GM12878 (cell line): ENCODE measurements around the gene C1QTNF3. TPM values are rescaled to one million over a fixed set of nuclear protein-coding genes. Genes with fewer than 3 reads are reported as not detected.

Source experiments
- CBFB ChIP-seq: IDR thresholded peaks from 2 replicates; pipeline ENCODE4 v1.6.1; 2016; ENCODE audit warnings: antibody characterized with exemption, low read depth
- CEBPZ ChIP-seq: fragments of 150-350 bp; IDR thresholded peaks from 2 replicates; pipeline ENCODE4 v1.6.1; 2016; ENCODE audit warnings: low read depth, low read length
- E2F8 ChIP-seq: fragments of 450-650 bp; IDR thresholded peaks from 2 replicates; pipeline ENCODE4 v1.6.1; 2018; ENCODE audit warnings: mild to moderate bottlenecking, low read depth, moderate library complexity; ENCODE audit not compliant: partially characterized antibody
- EED ChIP-seq: sonication (generic); IDR thresholded peaks from 2 replicates; pipeline ENCODE4 v1.6.1; 2016; ENCODE audit warnings: antibody characterized with exemption, low read depth
- FOXK2 ChIP-seq: fragments of 450-650 bp; IDR thresholded peaks from 2 replicates; pipeline ENCODE4 v1.6.1; 2017; ENCODE audit warnings: mild to moderate bottlenecking, moderate library complexity
- HSF1 ChIP-seq: fragments of 150-350 bp; IDR thresholded peaks from 2 replicates; pipeline ENCODE4 v1.6.1; 2014; ENCODE audit warnings: mild to moderate bottlenecking, low read depth, low read length
- MYB ChIP-seq: fragments of 150-350 bp; IDR thresholded peaks from 2 replicates; pipeline ENCODE4 v1.6.1; 2014; ENCODE audit warnings: mild to moderate bottlenecking, low read depth, low read length, borderline replicate concordance
- RBBP5 ChIP-seq: fragments of 200-600 bp; sonication (generic); conservative IDR thresholded peaks from 2 replicates; pipeline ENCODE4 v1.6.1; 2016
- TCF7 ChIP-seq: IDR thresholded peaks from 2 replicates; pipeline ENCODE4 v1.6.1; 2014; ENCODE audit warnings: antibody characterized with exemption, borderline replicate concordance
- ZNF622 ChIP-seq: fragments of 450-650 bp; IDR thresholded peaks from 2 replicates; pipeline ENCODE4 v1.6.1; 2017; ENCODE audit warnings: mild to moderate bottlenecking, inconsistent platforms
- polyA plus RNA-seq, 11 experiments: library from polyadenylated mRNA; depleted of rRNA in 4 of 11; unstranded in 6 of 11; stranded (reverse) in 5 of 11; fragments of >200 nt; fragmentation: Nextera tagmentation in 4 of 11; fragmentation: Illumina TruSeq in 1 of 11; extraction: Ambion mirVana in 4 of 11; extraction: Trizol in 1 of 11; gene quantifications; 1 replicate in 1 of 11; 2 replicates in 10 of 11; pipeline versions ENCODE4 v1.2.1 to v1.2.3, GENCODE V29; 2011 to 2016; ENCODE audit warnings: inconsistent platforms in 2 of 11, missing spikeins in 2 of 11, low read depth in 1 of 11
- total RNA-seq, 4 experiments: library from RNA; depleted of rRNA in 3 of 4; stranded (reverse); fragments of >200 nt in 3 of 4; fragmentation: Illumina TruSeq in 1 of 4; extraction: Trizol in 1 of 4; gene quantifications; 2 replicates each; pipeline versions ENCODE4 v1.2.1 to v1.2.3, GENCODE V29; 2013 to 2021

The C1QTNF3 gene
- total and polyA plus RNA-seq, 10 of the 15 experiments (the other 5 are each of a cell fraction or from before 2014, with no cell fraction given) = 0.39 to 6.3 (median 1.3) TPM

- no peak for TF ChIP-seq E2F8
- TF ChIP-seq MYB = no peak
- no peak for TF ChIP-seq RBBP5
- no peak for TF ChIP-seq EED
- no peak for TF ChIP-seq ZNF622
- no peak for TF ChIP-seq TCF7
- TF ChIP-seq FOXK2 = no peak
- TF ChIP-seq HSF1 = no peak
- TF ChIP-seq CBFB = no peak
- TF ChIP-seq CEBPZ = no peak
Observed at GRCh38 chr5:34057569-34057968, 14.6 kb upstream of the C1QTNF3 start (continued).
